ENCODE results near the gene ANXA9.

Gene ANXA9

DNA sequence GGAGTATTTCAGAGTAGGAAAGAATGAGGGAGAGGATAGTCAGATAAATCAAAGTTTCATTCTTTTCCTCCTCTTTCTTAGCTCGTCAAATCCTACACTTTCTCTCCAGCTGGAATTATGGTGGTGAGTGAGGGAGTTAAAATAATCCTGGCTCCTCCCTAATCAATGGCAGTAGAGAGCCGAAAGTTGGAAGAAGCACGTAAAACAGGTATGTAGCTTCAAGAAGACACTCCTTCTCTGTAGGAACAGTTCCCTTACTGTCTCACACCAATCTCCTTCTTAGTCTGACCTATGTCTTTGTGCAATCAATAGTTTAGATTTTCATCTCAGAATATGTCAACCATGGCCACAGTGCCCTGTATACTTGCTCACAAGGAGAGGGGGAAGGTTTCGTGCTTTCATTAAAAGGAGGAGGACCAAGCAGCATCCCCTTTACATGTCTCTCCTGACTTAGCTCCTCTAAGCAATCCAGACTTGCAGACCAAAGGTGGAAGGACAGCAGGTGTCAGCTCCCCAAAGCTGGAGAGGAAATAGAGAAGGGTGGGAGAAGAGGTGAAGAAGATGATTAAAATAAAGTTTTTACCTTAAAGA lies 23.7 kb downstream of the ANXA9 start:
- Histone ChIP-seq H3K4me3 (replicated peaks; ENCODE audit: insufficient read depth, low read length) (peak overlapping the region; percentile 50), H3K27me3 (ENCODE audit: insufficient read depth, poor library complexity, severe bottlenecking) (no peaks in the 10 kb centered on the region), H3K27ac (replicated peaks) (peak overlapping the region; percentile 91; the same call in 1 of the 2 replicates)
- TF ChIP-seq, protein P1, sequence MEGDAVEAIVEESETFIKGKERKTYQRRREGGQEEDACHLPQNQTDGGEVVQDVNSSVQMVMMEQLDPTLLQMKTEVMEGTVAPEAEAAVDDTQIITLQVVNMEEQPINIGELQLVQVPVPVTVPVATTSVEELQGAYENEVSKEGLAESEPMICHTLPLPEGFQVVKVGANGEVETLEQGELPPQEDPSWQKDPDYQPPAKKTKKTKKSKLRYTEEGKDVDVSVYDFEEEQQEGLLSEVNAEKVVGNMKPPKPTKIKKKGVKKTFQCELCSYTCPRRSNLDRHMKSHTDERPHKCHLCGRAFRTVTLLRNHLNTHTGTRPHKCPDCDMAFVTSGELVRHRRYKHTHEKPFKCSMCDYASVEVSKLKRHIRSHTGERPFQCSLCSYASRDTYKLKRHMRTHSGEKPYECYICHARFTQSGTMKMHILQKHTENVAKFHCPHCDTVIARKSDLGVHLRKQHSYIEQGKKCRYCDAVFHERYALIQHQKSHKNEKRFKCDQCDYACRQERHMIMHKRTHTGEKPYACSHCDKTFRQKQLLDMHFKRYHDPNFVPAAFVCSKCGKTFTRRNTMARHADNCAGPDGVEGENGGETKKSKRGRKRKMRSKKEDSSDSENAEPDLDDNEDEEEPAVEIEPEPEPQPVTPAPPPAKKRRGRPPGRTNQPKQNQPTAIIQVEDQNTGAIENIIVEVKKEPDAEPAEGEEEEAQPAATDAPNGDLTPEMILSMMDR (IDR thresholded peaks at IDR 0.05; ENCODE audit: insufficient read depth, low read length) = no peak
- no peak for TF ChIP-seq POLR2AphosphoS5 (IDR thresholded peaks at IDR 0.05; ENCODE audit: low read depth)
- no peak for TF ChIP-seq SPI1 (IDR thresholded peaks at IDR 0.05; ENCODE audit: borderline replicate concordance, low read depth)
- TF ChIP-seq, protein P2, sequence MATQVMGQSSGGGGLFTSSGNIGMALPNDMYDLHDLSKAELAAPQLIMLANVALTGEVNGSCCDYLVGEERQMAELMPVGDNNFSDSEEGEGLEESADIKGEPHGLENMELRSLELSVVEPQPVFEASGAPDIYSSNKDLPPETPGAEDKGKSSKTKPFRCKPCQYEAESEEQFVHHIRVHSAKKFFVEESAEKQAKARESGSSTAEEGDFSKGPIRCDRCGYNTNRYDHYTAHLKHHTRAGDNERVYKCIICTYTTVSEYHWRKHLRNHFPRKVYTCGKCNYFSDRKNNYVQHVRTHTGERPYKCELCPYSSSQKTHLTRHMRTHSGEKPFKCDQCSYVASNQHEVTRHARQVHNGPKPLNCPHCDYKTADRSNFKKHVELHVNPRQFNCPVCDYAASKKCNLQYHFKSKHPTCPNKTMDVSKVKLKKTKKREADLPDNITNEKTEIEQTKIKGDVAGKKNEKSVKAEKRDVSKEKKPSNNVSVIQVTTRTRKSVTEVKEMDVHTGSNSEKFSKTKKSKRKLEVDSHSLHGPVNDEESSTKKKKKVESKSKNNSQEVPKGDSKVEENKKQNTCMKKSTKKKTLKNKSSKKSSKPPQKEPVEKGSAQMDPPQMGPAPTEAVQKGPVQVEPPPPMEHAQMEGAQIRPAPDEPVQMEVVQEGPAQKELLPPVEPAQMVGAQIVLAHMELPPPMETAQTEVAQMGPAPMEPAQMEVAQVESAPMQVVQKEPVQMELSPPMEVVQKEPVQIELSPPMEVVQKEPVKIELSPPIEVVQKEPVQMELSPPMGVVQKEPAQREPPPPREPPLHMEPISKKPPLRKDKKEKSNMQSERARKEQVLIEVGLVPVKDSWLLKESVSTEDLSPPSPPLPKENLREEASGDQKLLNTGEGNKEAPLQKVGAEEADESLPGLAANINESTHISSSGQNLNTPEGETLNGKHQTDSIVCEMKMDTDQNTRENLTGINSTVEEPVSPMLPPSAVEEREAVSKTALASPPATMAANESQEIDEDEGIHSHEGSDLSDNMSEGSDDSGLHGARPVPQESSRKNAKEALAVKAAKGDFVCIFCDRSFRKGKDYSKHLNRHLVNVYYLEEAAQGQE (IDR thresholded peaks at IDR 0.05; ENCODE audit: insufficient replicate concordance, low read depth) = no peak
- TF ChIP-seq GABPA (IDR thresholded peaks at IDR 0.05; ENCODE audit: low read depth) = no peak
- no peak for DNase-seq (ENCODE audit: low read depth in 1 of 2, low spot score in 1 of 2)

DNA sequence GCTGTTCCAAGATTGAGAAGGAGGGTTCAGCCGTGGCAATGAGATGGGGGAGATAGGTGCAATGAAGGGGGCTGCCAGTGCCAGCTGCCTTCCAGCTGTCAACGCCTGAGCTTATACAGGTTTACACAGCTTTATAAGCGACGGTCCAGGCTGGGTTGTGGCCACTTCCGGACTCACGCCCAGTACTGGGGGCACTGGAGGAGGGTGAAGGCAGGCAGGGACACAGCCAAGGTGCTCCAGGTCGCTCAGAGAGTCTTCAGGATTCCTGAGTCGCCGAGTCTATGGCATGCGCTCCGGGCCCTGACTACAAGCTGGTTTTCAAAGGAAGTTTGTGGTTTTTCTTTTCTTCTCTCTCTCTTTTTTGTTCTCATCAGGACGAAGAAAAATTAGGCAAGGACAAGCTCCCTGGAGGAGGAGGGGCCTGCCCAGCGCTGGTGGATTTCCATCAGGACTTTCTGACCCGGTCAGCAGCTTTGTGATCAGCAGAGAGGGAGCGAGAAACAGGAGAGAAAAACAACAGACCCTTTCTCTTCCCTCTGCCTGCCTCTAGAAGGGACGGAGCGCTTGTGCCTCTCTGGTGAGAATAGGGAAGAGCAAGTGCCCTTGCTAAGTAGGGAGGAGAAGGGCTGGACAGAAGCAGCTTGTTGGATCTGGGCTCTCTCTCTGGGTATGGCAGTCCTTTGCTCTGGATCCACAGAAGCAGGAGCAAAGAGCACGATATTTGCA lies 24.4 kb downstream of the ANXA9 start, which contains the start of gene MINDY1:
Gene MINDY1, minus strand, starts transcription at position 576 of the 726 bp plus-strand sequence. CDS start 4,285 bp downstream, outside the sequence.
- H3K4me3 ChIP-seq (replicated peaks; ENCODE audit: insufficient read depth, low read length) = peak within 1 kb of the TSS; percentile 50
- TF ChIP-seq, protein P2 (IDR thresholded peaks at IDR 0.05; ENCODE audit: insufficient replicate concordance, low read depth) = peak; percentile 64
- no peak for TF ChIP-seq POLR2AphosphoS5 (IDR thresholded peaks at IDR 0.05; ENCODE audit: low read depth)
- peak; percentile 80 for TF ChIP-seq SPI1 (IDR thresholded peaks at IDR 0.05; ENCODE audit: borderline replicate concordance, low read depth)
- TF ChIP-seq, protein P1 (IDR thresholded peaks at IDR 0.05; ENCODE audit: insufficient read depth, low read length) = peak; percentile 38
- peak; percentile 60 to 83 for DNase-seq (ENCODE audit: low read depth in 1 of 2, low spot score in 1 of 2)
- H3K27me3 ChIP-seq (ENCODE audit: insufficient read depth, poor library complexity, severe bottlenecking) = no peaks in the 10 kb centered on the region
- peak within 1 kb of the TSS; percentile 91 for H3K27ac ChIP-seq (replicated peaks)

DNA sequence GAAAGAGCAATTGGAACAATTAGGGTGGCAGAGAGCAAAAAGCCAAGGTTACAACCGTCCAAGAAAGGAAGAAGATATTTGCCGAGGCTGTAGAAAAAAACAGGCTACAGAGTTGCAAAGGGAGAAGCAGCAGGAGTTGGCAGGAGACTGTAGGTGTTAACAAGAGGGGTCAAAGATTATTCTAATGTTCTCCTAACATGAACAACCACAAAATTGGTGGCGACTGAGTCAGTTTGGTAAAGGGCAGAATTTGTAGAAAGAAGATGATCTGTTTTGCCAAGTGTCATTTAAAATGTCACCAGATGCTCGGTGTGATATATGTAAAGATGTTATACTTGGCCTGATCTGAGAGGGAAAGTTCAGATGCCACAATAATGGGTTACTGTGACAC lies 25.8 kb downstream of the ANXA9 start:
- H3K27me3 ChIP-seq (ENCODE audit: insufficient read depth, poor library complexity, severe bottlenecking) = no peaks in the 10 kb centered on the region
- peak overlapping the region; percentile 91 for H3K27ac ChIP-seq (replicated peaks)
- TF ChIP-seq GABPA (IDR thresholded peaks at IDR 0.05; ENCODE audit: low read depth) = no peak
- TF ChIP-seq, protein P2 (IDR thresholded peaks at IDR 0.05; ENCODE audit: insufficient replicate concordance, low read depth) = no peak
- no peak for TF ChIP-seq POLR2AphosphoS5 (IDR thresholded peaks at IDR 0.05; ENCODE audit: low read depth)
- TF ChIP-seq, protein P1 (IDR thresholded peaks at IDR 0.05; ENCODE audit: insufficient read depth, low read length) = no peak
- no peak for TF ChIP-seq SPI1 (IDR thresholded peaks at IDR 0.05; ENCODE audit: borderline replicate concordance, low read depth)
- DNase-seq (ENCODE audit: low read depth in 1 of 2, low spot score in 1 of 2) = no peak
- no peak overlapping the region; the same call in 1 of the 2 replicates for H3K4me3 ChIP-seq (replicated peaks; ENCODE audit: insufficient read depth, low read length)
